Measurements from ENCODE around the gene ABCC4.

The ABCC4 gene

GRCh38 chr13:95100525-95101433, 200.5 kb downstream of the ABCC4 start:
- DNase-seq: no peak

DNA sequence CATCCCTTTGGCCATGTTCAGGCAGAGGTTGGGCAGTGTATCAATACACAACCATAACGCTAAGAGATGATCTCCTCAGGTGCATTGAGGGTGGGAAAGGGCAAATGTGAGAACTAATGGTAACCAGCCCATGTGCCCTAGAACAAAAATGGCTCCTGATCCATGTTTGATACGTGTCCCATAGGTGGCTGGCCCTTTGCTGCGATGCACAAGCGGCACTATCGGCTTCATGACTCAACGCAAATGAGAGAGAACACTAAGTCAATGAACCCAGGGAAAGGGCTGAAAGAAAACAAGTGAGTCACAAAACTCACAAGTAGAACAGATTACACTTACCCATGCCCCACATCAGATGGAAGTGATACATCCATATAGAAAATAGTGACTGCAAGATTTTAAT, 201.7 kb downstream of the ABCC4 start:
- no peak for DNase-seq

DNA sequence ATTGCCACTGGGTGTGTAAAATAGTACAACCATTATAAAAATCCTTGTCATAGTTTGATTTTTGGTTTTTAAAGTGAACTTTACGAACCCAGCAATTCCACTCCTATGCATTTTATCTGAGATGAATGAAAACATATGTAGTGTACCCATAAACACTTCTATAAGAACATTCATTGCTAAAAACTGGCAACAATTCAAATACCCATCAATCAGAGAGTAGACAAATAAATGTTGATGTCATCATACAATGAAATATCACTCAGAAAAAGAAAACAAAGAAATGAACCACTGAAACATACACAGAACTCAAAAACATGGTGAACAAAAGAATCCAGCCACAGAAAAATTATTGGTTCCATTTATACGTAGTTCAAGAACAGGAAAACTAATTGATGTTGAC, 202.3 kb downstream of the ABCC4 start:
- DNase-seq: no peak

- DNase-seq: no peak
These were observed 209.5 kb downstream of the ABCC4 start for GRCh38 chr13:95091755-95092154.

GRCh38 chr13:95087746-95088305, 213.4 kb downstream of the ABCC4 start:
- DNase-seq: no peak

- DNase-seq: no peak
These were observed 214.5 kb downstream of the ABCC4 start for GRCh38 chr13:95086761-95087160.

DNA sequence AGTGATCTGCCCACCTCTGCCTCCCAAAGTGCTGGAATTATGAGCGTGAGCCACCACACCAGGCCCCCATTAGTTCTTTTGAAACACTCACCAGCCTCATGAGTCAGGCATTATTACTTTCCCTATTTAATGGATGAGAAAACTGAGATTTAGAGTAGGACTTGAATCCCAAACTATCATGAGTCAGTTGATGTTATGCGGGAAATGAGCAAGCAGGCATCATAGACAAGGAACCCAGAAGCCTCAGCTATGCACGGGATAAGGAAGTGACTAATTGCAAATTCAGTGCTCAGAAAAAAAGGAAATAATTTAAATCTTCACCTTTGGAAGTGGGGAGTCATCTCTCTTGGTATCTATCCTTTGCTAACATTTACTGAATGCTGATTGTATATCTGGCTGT, 217.5 kb downstream of the ABCC4 start:
- no peak for DNase-seq

DNA sequence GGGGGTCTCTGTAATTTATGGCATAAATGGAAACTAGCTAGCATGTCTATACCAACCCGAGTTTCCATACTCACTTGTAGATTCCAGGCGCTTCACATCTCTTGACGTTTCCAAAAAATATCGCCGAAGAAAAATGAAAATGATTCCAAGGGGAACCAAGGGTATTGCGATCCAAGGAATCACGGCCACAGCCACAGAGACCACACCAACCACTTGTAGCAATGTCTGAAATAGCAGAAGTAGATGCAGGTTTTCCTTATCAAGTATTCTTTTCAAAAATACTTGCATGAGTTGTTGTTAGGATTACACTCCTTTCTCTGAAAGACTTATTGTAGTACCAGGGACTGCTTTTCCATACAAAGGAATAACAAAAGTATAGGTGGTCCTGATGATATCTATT, 218.2 kb downstream of the ABCC4 start:
- no peak for DNase-seq

DNA sequence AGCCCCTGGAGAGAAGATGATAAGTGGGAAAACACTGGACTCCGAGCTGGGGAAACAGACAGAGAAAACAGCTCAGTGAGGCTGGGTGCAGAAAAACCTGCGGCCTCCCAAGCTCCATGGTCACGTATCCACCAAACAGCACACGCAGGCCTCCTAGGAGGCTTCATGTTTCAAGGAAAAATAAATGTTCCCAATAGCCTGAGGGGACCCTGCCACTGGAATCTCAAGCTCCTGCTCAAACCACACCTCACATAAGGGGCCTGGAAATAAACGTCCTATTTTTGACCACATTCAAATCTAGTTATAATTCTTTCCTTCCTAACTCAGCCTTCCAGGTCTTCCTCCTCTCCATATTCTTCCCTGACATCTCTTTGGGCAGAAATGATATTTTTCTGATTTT, 225.7 kb downstream of the ABCC4 start:
- DNase-seq: no peak

GRCh38 chr13:95074820-95075219, 226.4 kb downstream of the ABCC4 start:
- no peak for DNase-seq

- no peak for DNase-seq
These were observed 227.4 kb downstream of the ABCC4 start for GRCh38 chr13:95073747-95074311.

GRCh38 chr13:95067303-95067702, 233.9 kb downstream of the ABCC4 start:
- no peak for DNase-seq

DNA sequence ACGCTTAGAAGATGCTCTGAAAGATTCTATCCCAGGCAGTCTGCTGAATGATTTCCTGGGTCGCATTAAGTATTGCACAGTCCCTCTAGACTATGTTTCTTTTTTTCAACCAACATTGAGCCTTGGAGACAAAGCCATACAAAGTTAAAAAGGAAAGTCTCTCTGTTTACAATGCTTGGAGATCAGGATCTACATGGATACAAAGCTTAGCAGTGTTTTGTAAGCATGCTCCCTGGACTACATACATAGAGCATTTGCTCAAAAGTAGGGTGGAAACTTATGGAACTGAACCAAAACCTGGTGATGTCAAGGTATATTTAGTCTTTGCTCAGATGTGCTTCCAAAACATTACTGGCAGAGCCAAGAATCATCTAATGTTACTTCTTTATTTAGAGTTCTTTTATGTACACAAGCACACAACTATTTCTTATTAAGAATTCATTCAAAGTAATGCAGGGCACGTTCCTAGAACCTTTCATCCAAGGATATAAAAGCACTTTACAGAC, 241.2 kb downstream of the ABCC4 start:
- no peak for DNase-seq

- no peak for DNase-seq
These were observed 241.9 kb downstream of the ABCC4 start for GRCh38 chr13:95059306-95059705.

GRCh38 chr13:95058680-95059079, 242.6 kb downstream of the ABCC4 start:
- no peak for DNase-seq

DNA sequence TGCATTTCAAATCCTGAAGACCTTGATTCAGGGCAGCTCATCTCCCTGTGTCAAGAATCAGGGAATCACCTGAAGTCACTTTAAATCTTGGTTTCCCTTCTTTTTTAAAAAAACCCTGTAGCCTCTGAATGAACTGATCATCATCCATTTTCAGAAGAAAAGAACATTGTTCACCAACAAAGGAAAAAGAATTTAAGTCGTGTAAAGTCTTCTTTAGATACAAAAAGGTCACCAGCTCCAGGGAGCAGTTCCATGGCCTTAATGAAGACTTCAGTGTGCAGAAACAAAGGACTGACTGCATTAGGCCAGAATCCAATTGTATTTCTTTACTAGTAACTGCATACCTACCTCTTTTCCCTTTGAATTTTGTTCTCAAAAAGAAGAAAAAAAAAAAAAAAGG, 245.0 kb downstream of the ABCC4 start:
- no peak for DNase-seq

GRCh38 chr13:95050800-95051615, 250.2 kb downstream of the ABCC4 start:
- no peak for DNase-seq

DNA sequence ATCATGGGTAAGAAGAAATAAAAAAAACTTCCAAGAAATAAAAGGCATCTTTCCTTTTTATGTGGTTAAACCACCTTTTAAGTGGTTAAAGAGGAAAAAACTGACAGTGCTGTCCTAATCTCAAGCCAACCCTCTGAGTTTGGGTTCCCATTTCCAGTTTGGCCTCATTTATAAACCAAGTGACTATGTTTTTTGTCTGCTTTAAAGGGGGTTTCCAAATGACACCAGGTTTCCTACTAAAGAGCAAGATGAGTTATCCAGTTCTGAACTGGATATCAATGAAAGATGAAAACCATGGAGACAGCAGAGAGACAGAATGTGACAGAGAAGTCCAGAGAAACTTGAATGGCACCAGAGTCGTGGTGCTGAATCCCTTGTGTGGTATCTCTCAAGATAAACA, 251.5 kb downstream of the ABCC4 start:
- no peak for DNase-seq

DNA sequence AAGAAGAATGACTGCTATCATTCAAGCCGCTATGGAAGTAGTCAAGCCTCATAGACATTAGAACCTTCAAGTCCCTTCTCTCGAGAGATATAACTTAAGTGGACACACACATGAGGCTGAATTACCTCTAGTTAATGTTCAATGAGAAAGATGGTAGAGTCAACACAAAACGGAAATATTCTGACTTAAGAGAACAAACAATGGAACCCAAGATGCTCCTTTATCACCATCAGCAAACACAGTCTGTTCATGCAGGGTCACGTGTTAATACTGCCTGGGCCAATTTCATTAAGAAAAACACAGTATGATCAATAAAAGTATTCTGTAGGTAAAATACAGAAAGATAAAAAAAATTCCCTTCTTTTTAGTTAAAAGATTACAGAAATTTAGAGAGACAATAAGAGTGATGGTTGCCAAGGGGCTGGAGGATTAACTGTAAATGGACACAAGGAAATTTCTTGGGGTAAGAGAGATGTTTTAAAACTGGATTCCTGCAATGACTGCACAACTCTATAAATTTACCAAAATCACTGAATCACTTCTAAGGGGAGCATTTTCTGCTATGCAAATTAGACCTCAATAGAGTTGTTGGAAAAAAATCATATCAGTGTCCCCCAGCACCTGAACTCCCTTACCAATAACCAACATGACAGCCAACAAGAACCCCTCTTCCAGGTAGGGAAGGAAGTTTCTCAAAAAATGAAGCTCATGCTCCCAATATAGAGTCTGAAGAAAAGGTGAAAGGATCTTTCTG, 256.6 kb downstream of the ABCC4 start:
- no peak for DNase-seq

- DNase-seq: no peak
These were observed 261.8 kb downstream of the ABCC4 start for GRCh38 chr13:95039415-95039814.

GRCh38 chr13:95038949-95039348, 262.3 kb downstream of the ABCC4 start:
- DNase-seq: no peak

GRCh38 chr13:95035311-95036109, 265.7 kb downstream of the ABCC4 start:
- no peak for DNase-seq
